H1 (cell line): ENCODE data around the gene FAS. TPM values are rescaled to one million over a fixed set of nuclear protein-coding genes. Genes with fewer than 3 reads are reported as not detected.

Experiments used
- CBX8 ChIP-seq: fragments of 300-800, 300-1000 bp; sonication (generic); IDR thresholded peaks from 2 replicates; pipeline ENCODE4 v1.7.1; 2016; ENCODE audit warnings: low read depth, low read length, borderline replicate concordance
- CHD7 ChIP-seq: fragments of 300-600 bp; sonication (generic); IDR thresholded peaks from 2 replicates; pipeline ENCODE4 v1.7.1; 2012; ENCODE audit warnings: low read length, moderate library complexity, mild to moderate bottlenecking, inconsistent platforms; ENCODE audit not compliant: insufficient replicate concordance
- CREB1 ChIP-seq: IDR thresholded peaks from 2 replicates; pipeline ENCODE4 v1.6.1; 2012; ENCODE audit warnings: inconsistent platforms
- CTCF ChIP-seq, 3 experiments: IDR thresholded peaks; 1 replicate in 2 of 3; 2 replicates in 1 of 3; pipeline versions ENCODE4 v1.5.1 to v1.6.1; 2011; ENCODE audit warnings: low read length in 3 of 3, mild to moderate bottlenecking in 3 of 3, inconsistent platforms in 2 of 3, low read depth in 1 of 3, moderate library complexity in 1 of 3; ENCODE audit not compliant: insufficient read depth in 1 of 3; ENCODE audit errors: control extremely low read depth in 1 of 3
- EGR1 ChIP-seq: IDR thresholded peaks from 2 replicates; pipeline ENCODE4 v1.6.1; 2011; ENCODE audit warnings: low read depth, low read length, borderline replicate concordance
- FOSL1 ChIP-seq: IDR thresholded peaks from 2 replicates; pipeline ENCODE4 v1.6.1; 2011; ENCODE audit warnings: mild to moderate bottlenecking, low read depth, low read length, moderate library complexity; ENCODE audit not compliant: insufficient read depth
- TCF12 ChIP-seq: IDR thresholded peaks from 2 replicates; pipeline ENCODE4 v1.6.1; 2011; ENCODE audit warnings: low read depth, mild to moderate bottlenecking, low read length
- polyA plus RNA-seq, 7 experiments: library from polyadenylated mRNA; depleted of rRNA in 3 of 7; stranded (reverse) in 5 of 7; unstranded in 2 of 7; fragments of >200 nt in 5 of 7; fragments of 200-250 nt in 2 of 7; gene quantifications; 1 replicate in 5 of 7; 2 replicates in 1 of 7; 4 replicates in 1 of 7; pipeline versions ENCODE4 v1.2.1 to v1.2.3, GENCODE V29; 2011 to 2013; ENCODE audit warnings: missing spikeins in 2 of 7, mixed read lengths in 2 of 7
- total RNA-seq: library from RNA; stranded (reverse); fragmentation: NEBNext Ultra II Directional; extraction: Animal tissue kit (Norgen Biotek cat#: 25700); gene quantifications from 2 replicates; pipeline ENCODE4 v1.2.1, GENCODE V29; 2021

The FAS gene
- total and polyA plus RNA-seq, 2 of the 8 experiments (the other 6 are each of a cell fraction or from before 2014, with no cell fraction given), result 4.0 to 6.7 TPM

- TF ChIP-seq CHD7 (no peak), CBX8 (no peak), EGR1 (0 out of 2 replicates have a peak, but pooled peaks have one; percentile 42), CREB1 (no peak), CTCF (IDR thresholded peaks at IDR 0.05; ENCODE audit: control extremely low read depth in 1 of 3, insufficient read depth in 1 of 3, low read depth in 1 of 3, low read length in 3 of 3) (peak in 2 of 3 experiments; percentile 39 to 52; a peak in 2 of 4 replicates), FOSL1 (no peak), TCF12 (no peak)
- TF ChIP-seq, all 59 proteins: peak for 3
Measured at GRCh38 chr10:88986549-88987242, 3.9 kb upstream of the FAS start (continued).
